ENCODE results near the gene SLN. TPM values are rescaled to one million over a fixed set of nuclear protein-coding genes. Genes with fewer than 3 reads are reported as not detected.

SLN gene
- total and polyA plus RNA-seq, 7 donors, result 475 to 8,637 (median 2,561) TPM

DNA sequence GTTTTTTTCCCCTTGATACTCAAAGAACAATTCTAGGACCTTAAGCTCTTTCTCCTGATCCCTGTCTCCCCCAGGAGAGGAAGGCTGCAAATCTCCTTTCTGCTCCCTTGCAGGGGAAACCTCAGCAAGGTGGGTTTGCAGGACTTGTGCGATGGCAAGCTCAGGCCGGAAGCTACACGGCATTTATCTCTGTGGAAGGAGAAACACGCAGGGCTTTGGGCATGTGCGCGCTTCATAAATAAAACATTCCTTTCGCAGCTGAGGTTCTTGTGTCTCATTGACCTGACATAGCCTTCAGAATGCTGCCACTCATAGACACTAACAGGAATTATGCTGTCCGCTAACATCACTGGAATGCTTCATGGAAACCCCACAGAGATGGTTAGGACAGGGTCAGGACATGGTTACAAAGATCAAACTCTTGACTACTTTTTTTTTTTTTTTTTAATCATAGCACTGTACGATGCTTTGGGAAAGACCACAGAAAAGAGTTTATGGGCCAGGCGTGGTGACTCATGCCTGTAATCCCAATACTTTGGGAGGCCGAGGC, 42.6 kb downstream of the SLN start:
- Histone ChIP-seq H3K4me3 (no peak overlapping the region), H3K36me3 (ENCODE audit: insufficient read depth in 1 of 2, low read depth in 1 of 2) (no peaks in the 10 kb centered on the region), H3K9me3 (no peaks in the 10 kb centered on the region), H3K4me1 (peaks cover 5% of the 10 kb centered on the region), H3K27me3 (ENCODE audit: insufficient read depth in 3 of 3, low read length in 2 of 3) (peaks cover 0 to 5% (median 0%) of the 10 kb centered on the region in 3 donors), H3K27ac (no peak overlapping the region)
- WGBS, 3 donors, result 70 to 74% (median 71%) methylated on average over 11 of the region's 11 CpGs
- ATAC-seq (no peak), DNase-seq (no peak)
- intact Hi-C loops (cut with DNase I), result loop anchor here in 1 of 2 donors (5.0 kb wide), 1 partner anchor 57 kb away; no protein-coding TSS in a partner anchor
- TF ChIP-seq, protein P1, sequence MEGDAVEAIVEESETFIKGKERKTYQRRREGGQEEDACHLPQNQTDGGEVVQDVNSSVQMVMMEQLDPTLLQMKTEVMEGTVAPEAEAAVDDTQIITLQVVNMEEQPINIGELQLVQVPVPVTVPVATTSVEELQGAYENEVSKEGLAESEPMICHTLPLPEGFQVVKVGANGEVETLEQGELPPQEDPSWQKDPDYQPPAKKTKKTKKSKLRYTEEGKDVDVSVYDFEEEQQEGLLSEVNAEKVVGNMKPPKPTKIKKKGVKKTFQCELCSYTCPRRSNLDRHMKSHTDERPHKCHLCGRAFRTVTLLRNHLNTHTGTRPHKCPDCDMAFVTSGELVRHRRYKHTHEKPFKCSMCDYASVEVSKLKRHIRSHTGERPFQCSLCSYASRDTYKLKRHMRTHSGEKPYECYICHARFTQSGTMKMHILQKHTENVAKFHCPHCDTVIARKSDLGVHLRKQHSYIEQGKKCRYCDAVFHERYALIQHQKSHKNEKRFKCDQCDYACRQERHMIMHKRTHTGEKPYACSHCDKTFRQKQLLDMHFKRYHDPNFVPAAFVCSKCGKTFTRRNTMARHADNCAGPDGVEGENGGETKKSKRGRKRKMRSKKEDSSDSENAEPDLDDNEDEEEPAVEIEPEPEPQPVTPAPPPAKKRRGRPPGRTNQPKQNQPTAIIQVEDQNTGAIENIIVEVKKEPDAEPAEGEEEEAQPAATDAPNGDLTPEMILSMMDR (IDR thresholded peaks at IDR 0.05), result no peak

GRCh38 chr11:107666911-107667613, 44.8 kb downstream of the SLN start:
- WGBS, 3 donors, result 64 to 74% (median 73%) methylated on average over 8 of the region's 8 CpGs
- Histone ChIP-seq H3K27ac (no peak overlapping the region), H3K36me3 (ENCODE audit: insufficient read depth in 1 of 2, low read depth in 1 of 2) (no peaks in the 10 kb centered on the region), H3K27me3 (ENCODE audit: insufficient read depth in 3 of 3, low read length in 2 of 3) (peaks cover 0 to 5% (median 0%) of the 10 kb centered on the region in 3 donors), H3K4me1 (peaks cover 5% of the 10 kb centered on the region), H3K4me3 (no peak overlapping the region), H3K9me3 (no peaks in the 10 kb centered on the region)
- TF ChIP-seq, protein P1 (IDR thresholded peaks at IDR 0.05), result no peak
- DNase-seq, result no peak
- no peak for ATAC-seq
- intact Hi-C loops (cut with DNase I), result loop anchor here in 1 of 2 donors (5.0 kb wide), 1 partner anchor 55 kb away; no protein-coding TSS in a partner anchor

DNA sequence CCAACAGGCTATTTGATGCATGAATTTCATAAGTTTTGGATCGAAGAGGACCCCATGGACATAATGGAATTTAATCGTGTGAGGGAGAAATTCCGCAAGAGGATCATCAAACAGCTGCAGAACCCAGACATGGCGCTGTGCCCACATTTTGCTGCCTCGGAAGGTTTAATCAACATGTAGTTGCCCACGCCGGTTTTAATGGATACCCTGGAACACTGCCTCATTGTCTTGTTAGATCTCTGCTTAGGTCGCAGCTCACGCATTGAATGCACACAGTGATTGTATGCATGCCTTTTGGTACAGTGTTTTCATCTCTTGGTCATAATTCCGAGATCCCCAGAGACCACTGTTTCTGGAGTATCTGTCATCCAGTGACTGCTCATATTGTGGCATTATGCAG, 46.8 kb downstream of the SLN start:
- H3K36me3 ChIP-seq (ENCODE audit: insufficient read depth in 1 of 2, low read depth in 1 of 2), result no peaks in the 10 kb centered on the region
- TF ChIP-seq, protein P1 (IDR thresholded peaks at IDR 0.05), result no peak
- 26 to 35% (median 26%) methylated on average over 10 of the region's 10 CpGs for WGBS, 3 donors
- no peak for ATAC-seq
- H3K4me3 ChIP-seq, result no peak overlapping the region
- DNase-seq, result no peak
- intact Hi-C loops (cut with DNase I), result loop anchor here in 1 of 2 donors (5.0 kb wide), 1 partner anchor 53 kb away; no protein-coding TSS in a partner anchor
- H3K4me1 ChIP-seq, result peaks cover 5% of the 10 kb centered on the region
- H3K27me3 ChIP-seq (ENCODE audit: insufficient read depth in 3 of 3, low read length in 2 of 3), result peaks cover 0 to 5% (median 0%) of the 10 kb centered on the region in 3 donors
- no peaks in the 10 kb centered on the region for H3K9me3 ChIP-seq
- no peak overlapping the region for H3K27ac ChIP-seq

GRCh38 chr11:107661656-107662055, 50.2 kb downstream of the SLN start:
- DNase-seq (no peak), ATAC-seq (no peak)
- WGBS, 3 donors, result 81 to 89% (median 84%) methylated on average over 1 of the region's 1 CpG
- TF ChIP-seq, protein P1 (IDR thresholded peaks at IDR 0.05), result no peak
- no peaks in the 10 kb centered on the region for H3K36me3 ChIP-seq (ENCODE audit: insufficient read depth in 1 of 2, low read depth in 1 of 2)
- H3K9me3 ChIP-seq, result no peaks in the 10 kb centered on the region
- intact Hi-C loops (cut with DNase I), result no loop called here
- no peak overlapping the region for H3K4me3 ChIP-seq
- peaks cover 0 to 5% (median 0%) of the 10 kb centered on the region in 3 donors for H3K27me3 ChIP-seq (ENCODE audit: insufficient read depth in 3 of 3, low read length in 2 of 3)
- H3K4me1 ChIP-seq, result peaks cover 5% of the 10 kb centered on the region
- H3K27ac ChIP-seq, result no peak overlapping the region
